HG03103 (cell line): ENCODE data around the gene CDRT4.

Source experiments
- ATAC-seq: cut with Tn5 transposase; IDR thresholded peaks from one replicate; pipeline ENCODE4 v1.9.1; 2021; ENCODE audit warnings: low read depth; ENCODE audit not compliant: unreplicated experiment

CDRT4 gene

DNA sequence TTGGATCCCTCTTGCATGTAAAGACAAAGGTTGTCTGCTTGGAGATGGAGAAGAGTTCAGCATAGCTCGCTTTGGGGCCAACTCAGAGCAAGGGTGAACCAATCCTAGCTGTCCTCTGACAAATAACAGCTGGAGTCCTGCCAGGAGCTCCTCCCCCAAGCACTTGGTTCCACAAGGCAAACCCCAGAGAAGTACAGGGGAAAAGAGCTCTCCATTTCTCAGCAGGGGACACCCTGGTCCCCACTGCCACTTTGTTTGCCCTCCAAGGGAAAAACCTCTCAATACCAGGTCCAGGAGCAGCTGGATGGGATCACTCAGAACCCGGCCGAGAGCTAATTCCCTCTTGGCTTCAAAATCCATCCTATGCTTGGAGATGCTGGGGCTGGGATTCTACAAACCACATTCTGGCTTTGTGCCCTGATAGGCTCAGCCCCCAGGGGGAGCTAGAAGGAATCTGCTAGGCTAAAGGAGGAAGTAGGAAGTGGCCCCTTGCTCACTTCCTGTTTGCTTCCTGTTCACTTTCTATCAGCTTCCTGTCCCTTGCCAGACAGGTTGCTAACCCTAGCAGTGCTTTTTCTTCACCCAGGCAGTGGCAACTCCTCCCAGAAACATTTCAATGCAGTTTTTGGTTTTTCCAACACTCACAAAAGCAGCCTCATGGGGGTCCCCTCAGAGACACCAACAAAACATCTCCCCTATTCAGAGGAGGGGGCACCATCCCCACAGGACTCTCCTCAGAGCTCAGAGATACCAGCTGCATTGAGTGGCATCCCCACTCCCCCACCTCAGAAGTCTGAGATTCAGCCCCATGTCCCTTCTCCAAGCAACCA, 30.7 kb downstream of the CDRT4 start:
- ATAC-seq = no peak

DNA sequence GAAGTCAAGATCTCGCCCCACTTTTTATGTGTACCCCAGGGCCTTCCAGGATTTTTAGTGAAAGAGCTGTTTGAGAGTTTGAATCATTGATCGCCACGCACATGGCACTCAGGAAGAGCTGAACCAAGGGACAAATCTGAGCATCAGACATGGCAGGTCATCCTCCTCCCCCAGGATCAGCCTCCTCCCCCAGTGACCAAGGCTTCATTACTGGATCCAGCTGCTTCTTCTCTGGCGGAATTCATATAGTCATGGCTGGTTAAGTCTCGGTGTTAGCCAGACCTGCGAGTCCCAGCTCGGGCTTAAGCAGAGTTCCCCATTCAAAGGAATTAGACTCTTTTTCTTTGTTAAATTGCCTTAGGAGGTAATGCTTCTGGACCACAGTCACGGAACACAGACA, 32.5 kb downstream of the CDRT4 start:
- ATAC-seq = no peak

DNA sequence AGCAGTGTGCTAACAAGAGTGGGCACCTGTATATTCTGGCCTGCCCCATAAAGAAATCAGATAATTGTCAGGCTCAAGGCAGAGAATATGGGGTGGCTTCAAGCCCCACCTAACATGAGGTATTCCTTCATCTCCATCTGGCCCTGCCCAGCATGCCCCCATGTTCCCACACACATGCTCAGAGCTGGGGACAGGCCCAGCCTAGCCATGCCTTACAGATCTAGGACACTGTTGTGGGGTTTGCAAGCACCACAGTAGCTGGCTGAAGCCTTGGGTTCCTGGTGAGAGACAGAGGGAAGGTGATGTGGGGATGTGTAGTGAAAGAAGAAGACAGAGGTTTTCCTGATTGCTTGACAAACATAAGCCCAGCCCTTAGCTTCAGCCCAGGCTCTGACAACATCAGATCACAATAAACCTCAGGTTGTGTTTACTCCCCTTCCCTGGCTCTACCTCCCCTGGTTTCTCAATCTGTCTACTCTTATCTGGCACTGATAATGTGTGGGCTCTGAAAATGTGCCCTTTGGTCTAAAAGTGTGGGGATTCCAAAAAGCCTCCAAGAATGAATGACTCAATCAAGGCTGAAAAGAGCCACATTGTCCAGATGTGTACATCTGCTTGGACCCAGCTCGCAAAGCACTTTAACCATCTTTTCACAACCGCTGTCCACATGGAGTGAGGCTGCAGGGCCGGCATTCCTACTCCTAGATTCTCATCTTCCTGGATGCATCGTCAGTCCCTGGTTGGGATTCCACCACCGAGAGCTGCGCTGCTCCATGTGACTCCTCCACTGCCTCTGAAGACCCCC, 34.4 kb downstream of the CDRT4 start:
- no peak for ATAC-seq

DNA sequence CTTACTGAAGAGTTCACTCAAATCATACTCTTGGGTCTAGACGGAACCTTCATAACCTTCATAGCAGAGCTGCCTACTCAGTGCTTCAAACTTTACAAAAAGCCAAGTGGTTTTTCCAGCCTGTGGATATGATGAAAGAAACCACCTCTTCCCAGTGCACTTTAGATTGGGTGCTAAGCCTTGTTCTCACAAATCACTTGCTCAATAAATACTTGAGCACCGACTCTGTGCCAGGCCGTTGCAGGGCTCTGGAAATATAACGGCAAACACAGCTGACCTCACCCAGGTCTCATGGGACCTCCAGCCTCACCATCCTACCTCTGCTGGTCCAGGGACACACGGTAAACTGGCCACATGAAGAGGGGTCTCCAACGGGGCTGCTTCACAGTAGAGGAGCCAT, 35.7 kb downstream of the CDRT4 start:
- ATAC-seq = no peak

DNA sequence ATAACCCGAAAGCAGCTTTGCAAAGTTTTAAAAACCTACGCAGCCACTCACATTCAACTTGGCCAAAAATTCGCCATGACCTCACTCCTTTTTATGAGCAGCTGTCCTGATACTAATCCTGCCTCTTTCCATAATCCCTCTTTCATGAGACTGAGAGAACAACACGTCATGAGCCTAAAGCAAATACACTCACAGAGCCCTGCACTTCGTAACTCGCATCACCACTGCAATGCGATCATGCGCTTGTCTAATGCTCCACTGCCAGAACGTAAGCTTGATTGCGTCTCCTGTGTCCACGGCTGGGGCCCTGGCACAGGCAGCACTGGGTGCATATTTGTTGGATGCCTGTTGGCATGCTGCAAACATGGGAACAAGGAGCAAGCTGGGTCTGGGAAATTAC, 36.2 kb downstream of the CDRT4 start:
- ATAC-seq = no peak

DNA sequence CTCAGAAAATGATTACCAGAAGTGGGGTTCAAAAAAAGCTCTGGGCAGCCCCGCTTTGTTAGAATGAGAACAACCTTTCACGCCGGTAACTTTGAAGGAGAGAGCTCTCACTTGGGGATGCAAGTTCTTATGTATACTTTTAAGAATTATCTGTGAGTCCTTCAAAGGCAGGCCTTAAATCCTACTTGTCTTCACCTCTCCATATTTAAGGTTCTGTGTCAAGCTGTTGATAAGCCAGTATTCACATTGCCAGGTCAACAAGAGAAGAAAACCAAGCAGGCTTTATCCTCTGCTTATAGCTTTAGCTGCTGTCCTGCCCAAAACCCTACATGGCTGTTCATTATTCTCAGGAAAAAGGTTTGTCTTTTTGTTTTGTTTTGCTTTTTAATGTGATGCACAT, 42.9 kb downstream of the CDRT4 start:
- no peak for ATAC-seq

DNA sequence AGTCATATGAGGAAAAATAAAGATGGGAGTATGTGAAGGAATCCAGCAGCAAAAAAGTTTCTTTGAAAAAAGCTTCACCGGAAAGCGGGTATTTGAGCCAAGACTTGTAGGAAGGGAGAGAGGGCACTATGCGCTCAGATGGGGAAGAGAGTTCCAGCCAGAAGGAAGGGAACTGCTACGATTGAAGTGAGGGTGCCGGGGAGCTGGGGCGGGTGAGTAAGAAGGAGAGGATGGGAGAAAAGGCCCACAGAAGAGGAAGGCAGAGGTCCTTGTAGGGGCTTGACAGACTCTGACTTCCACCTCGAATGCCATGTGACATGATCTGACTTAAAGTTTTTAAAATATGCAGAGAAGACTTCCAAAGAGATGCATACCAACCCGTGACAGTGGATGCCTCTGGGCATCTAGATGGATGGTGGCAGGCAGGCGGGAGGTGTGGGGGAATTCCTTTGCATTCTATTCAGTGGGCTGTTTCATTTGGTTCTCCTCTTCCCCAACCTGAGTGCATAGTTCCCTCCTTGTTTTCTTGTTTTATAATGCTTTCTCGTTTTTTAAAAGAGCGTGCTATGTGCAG, 44.9 kb downstream of the CDRT4 start:
- no peak for ATAC-seq

DNA sequence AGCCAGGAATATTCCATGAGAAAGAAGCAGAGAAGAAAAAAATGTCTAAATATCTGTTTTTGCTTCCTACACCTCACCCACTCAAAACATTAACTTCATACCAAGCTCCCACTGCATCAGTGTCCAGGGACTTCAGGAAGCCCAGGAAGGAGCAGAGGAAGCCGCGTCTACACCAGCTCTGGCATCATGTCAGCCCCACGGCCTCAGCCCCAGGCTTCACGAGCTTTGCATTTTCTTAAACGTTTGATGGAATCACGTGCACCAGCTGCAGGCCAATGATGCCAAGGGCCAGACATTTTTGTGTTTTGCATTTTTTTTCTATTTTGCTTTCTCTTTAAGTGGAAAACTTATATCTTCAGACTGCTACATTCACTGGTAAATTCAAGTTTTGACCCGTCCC, 48.6 kb downstream of the CDRT4 start:
- ATAC-seq = no peak

DNA sequence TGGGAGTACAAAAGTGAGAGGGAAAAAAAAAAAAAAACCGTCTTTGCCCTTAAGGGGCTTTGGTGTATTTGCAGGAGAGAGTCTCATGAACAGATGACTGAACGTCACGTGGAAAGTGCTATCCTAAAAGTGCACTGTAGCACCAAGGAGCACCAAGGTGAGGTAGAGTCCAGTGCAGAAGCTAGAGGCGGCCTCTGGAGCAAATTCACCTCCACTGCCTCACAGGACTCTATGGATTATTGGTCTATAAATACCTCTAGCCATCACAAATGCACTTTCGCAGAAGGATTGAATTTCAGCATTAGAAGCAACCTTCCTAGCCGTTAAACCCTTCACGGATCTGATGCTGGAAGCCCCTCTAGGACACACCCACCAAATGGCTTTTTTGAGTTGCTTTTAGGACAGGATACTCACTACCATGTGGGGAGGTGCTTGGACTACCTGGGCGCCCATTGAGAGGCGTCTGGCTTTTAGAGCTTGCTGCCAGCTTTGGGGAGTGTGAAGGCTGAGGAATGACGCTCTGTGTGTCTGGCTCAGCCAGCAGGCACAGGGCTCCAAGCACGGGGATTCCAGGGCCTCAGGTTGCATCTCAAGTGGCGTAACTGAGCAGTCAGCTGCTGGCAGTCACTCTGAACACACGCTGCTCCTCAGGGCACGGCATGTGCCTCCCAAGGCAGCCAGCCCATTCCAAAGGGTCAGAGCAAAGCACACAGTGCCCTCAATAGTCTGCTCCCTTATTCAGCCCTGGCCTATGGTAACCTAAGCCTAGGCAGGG, 52.7 kb downstream of the CDRT4 start:
- ATAC-seq = no peak

DNA sequence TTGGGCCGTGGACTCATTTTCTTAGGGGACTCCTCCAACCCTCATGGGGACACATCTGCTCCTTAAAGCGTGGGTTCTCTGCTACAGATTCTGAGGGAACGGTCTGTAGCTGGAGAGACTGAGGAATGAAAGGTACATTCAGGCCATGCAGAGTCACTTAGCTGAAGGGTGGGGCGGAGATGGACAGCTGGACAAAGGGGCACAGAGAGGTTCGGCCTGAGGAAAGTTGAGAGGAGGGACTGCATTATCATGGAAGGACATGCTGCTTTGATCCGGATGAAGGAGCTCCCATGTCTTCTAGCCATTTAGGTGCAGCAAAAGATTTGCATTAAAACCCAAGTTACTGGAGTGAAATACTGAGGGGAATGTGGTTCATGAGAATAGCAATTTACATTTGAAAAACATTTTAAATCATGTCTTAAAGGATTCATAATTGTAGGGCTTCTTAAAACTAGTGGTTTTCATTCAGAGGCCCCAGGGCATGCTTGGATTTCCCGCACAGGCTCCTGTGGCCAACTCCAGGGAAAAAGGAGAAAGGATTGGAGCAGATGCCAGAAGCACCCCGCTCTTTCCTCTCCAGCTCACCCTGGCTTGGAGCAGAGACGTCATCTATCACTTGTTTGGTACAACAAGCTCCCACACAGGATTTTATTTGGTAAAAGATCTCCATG, 54.2 kb downstream of the CDRT4 start:
- no peak for ATAC-seq

DNA sequence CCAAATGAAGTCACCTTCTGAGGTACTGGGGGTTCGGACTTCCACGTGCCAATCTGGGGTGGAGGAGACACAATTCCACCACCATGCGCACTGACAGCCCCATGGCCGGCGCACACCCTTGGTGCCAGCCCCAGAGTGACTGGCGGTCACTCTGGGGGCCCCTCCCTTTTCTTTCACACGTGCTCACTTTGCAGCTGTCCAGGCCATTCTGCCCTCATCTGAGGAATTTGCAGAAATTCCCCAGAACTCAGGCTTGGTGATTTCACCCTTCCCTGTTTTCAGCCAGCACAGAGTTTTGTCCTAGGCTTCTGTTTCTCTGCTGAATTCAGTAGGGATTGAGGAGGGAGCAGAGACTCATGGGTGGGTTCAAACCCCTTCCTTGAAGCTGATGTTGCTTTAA, 54.8 kb downstream of the CDRT4 start:
- ATAC-seq = no peak

DNA sequence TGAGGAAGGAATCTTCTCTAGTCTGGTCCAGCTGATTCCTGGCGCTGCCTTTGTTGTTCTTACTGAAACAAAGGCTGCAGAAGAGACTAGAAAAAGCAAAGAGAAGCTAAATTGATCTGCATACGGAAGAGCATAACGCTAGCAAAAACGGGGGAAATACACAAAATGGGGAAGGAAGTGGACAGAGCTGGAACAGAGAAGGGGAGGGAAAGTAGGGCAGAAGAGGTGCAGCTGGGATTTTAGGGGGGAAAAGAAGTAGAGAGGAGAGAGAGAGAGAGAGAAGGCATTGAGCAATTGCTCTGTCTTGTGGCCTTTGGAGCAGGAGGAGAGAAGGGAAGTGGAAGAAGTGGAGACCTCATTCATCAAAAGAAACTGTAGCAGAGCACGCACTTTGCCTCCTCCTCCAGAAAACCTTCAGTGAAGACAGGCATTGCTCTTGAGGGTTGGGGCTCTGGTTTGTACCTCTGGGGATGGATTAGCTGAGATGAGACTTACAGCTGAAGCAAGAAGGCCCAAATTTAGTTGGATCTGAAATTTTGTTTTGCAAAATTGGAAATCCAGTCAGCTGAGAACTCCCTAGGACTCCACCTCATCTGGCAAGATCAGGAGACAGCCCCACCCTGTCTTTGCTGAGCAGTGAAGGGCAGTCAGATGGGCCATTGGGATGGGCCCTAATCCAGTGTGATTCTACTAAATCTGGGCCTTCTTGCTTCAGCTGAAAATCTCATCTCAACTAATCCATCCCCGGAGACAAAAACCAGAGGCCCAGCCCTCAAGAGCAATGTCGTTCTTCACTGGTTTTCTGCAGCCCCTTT, 55.8 kb downstream of the CDRT4 start:
- no peak for ATAC-seq

DNA sequence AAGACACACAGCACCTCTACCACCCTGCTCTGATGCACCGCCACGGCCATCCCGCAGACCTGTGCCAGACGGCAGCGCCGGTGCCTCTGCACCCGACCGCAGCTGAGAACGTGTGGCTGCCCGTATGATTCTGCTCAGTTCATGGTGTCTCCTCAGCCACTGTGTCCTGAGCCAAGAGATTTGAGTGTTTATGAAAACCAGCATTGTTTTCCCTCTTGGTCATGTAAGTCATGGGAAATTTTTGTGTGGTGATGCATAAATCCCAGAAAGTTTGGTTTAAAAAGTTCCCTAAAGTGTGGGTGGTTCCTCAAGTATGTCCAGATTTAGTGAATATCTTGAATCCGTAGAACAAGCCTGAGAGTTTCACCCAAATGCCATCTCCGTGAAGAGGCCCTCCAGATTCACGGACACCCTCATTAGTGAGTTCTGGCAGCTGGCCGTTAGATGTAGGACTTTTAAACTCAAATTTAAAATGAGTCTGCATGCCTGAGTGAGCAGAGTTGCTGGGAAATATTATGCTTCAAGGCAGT, 57.6 kb downstream of the CDRT4 start:
- no peak for ATAC-seq

DNA sequence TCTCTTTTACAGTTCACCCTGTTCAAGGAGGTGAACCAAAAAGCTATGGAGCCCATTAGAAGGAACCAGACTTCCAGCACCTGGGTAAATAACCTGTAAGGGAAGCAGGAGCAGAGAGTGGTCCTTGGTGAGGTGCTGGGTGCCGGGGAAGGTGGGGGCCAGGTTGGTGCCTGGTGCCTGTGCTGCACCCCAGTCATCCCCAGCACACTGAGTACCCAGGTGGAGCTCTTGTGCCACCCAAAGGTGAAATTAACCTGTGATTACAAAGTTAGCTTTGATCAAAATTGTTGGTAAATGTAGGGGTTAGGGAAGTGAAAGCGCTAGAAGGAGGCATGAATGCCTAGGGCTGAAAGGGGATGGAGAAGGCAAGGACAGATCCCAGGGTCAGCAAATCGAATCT, 58.6 kb downstream of the CDRT4 start:
- no peak for ATAC-seq

DNA sequence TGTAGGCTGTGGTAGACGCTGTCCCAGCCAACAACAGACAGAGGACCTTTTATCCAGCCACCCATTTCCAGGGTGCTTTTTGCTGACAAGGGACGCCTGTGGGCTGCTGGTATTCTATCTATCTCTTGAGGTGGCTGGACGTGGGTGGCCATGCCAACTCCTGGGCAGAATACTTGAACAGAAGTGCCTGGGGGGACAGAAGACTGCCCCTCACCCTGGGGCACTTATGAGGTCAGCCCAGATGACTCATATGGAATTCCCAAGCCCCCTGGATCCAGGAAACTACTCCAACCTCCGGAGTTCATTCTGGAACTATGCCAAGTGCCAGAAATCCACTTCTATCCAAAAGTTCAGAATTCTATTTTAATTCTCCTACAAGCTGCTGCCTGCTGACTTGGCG, 61.3 kb downstream of the CDRT4 start:
- ATAC-seq = no peak

DNA sequence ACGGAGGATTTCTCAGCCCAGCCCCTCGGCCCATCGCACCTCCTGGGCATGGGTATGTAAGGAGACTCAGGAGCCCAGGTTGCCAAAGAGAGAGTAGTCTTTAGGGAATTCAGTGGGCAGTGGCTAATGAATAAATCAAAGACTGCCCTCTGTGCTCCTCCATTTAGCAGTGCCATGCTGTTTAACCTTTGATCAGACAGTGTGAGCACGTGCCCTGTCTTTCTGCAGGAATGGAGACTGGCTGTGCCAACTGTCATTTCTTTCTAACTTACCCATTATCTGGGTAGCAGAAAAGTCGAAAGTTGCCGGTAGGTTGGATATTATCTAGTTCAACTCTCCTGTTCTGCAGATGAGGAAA, 62.4 kb downstream of the CDRT4 start:
- ATAC-seq = no peak

DNA sequence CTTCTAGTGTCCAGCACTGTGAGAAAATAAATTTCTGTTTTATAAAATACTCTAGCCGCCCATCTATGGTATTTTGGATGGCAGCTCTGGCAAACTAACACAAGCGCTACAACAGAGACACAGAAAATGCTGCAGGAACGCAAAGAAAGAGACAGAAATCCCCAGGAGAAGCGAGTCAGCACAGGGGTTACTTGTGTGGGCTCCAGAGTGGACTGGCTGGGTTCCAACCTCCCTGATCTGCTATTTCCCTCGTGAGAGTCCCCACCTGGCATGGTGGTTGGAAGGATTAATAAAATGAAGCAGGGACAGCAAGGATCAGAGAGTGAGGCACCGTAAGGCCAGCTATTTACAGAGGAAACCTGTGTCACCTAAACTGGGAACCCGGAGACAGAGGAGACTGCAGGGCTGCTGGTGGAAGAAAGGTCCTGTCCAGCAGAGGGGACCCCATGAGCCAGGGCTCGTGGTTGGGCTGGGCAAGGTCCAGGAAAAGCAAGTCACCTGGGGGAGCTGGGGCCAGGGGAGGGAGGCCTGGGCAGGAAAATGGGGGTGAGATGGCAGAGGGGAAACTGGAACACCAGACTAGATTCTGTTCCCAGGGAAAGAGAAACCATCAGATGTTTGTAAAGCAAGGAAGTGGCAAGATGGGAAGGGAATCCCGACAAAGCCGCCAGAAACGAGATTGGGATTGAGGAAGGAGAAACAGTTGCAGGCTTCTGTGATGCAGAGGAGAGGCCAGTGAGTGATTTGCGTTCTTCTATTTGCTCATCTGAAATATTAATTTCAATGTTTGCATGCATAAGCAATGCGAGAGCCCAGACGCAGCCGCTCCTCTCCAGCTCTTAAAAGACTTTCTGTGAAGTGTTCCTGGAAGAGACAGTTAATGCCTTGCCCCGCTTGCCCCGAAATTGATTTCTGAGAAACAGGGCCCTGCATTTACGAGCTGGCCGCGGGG, 63.0 kb downstream of the CDRT4 start:
- ATAC-seq = no peak

DNA sequence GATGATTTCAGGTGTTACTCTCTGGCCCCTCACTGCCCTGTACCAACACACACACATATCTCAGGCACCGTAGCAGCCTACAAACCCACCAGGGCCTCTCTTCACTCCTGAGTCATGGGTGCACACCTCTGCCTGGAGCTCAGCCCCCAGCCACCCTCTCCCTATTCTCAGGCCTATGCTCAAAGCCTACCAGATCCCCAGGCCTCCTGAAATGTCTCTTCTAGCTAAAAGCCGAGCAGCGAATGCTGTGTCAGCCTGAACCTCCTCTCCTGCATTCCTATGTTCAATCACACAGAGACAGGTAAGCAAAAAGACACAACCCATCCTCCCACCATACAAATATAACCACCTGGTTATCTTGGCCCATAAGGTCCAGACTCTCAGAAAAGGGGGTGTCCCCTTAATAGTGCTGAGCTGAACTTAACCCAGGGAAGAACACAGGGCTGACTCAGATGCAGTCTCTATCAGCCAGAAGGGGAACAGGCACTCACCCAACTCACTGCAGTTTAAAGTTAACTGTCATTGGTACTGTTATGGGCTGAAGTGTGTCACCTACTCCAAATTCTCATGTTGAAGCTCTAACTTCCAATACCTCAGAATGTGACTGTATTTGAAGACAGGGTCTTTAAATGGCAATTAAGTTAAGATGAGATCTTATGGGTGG, 64.0 kb downstream of the CDRT4 start:
- no peak for ATAC-seq
